ENCODE results near the gene MYLIP.

Gene MYLIP

DNA sequence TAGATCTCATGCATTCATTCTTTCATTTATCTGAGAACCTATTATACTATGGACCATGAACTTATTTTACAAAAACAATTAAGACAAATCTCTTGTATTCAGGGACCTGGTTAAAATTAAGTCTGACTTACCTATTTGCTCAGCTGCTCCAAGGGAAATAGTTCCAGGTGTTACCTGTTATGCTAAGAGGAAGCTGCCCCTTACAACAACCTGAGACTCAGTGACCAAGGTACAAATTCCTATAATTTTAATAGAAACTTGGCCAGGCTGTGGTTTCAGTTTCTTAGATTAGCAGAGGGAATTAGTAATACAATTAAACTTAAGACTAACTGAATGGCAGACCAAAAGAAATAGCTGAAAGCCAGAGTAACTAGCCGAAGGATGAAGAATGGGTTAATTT, 61.3 kb downstream of the MYLIP start:
- Histone ChIP-seq H3K4me1 (ENCODE audit: control insufficient read depth in 1 of 2, insufficient read depth in 2 of 2, low read length in 2 of 2) (no peaks in the 10 kb centered on the region), H3K27ac (ENCODE audit: low read length) (no peak overlapping the region), H3K36me3 (ENCODE audit: control insufficient read depth in 1 of 2, insufficient read depth in 2 of 2, low read length in 2 of 2) (no peaks in the 10 kb centered on the region), H3K4me3 (ENCODE audit: low read depth in 1 of 2, low read length in 2 of 2) (no peak overlapping the region), H3K9me3 (ENCODE audit: control insufficient read depth in 1 of 2, low read length in 2 of 2) (no peaks in the 10 kb centered on the region), H3K27me3 (ENCODE audit: low read depth, low read length) (no peaks in the 10 kb centered on the region)

DNA sequence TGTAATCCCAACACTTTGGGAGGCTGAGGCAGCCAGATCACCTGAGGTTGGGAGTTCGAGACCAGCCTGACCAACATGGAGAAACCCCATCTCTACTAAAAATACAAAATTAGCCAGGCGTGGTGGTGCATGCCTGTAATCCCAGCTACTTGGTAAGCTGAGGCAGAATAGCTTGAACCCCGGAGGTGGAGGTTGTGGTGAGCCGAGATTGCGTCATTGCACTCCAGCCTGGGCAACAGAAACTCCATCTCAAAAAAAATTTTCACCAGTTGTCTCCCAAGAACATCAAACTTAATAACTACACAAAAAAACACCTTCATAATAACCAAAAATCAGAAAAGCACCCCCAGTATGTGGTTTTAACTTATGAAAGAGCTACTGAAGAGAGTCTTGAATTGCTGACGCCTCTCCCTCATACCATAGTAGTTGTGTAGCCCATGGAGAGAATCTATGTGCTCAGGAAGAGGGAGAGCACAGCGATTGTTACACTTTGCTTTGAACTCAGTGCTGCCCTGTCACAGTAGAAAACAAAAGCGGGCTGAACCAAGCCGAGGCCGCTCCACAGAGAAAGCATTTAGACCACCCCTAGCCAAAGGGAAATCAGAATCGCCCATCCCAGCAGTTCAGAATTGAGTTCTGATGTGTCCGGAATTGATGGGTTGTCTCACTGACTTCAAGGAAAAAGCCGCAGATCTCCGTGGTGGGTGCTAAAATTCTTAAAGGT, 67.5 kb downstream of the MYLIP start:
- H3K27ac ChIP-seq (ENCODE audit: low read length), result no peak overlapping the region
- H3K9me3 ChIP-seq (ENCODE audit: control insufficient read depth in 1 of 2, low read length in 2 of 2), result no peaks in the 10 kb centered on the region
- no peaks in the 10 kb centered on the region for H3K27me3 ChIP-seq (ENCODE audit: low read depth, low read length)
- H3K36me3 ChIP-seq (ENCODE audit: control insufficient read depth in 1 of 2, insufficient read depth in 2 of 2, low read length in 2 of 2), result no peaks in the 10 kb centered on the region
- H3K4me1 ChIP-seq (ENCODE audit: control insufficient read depth in 1 of 2, insufficient read depth in 2 of 2, low read length in 2 of 2), result peaks cover 0 to 6% of the 10 kb centered on the region in 2 donors
- H3K4me3 ChIP-seq (ENCODE audit: low read depth in 1 of 2, low read length in 2 of 2), result no peak overlapping the region

DNA sequence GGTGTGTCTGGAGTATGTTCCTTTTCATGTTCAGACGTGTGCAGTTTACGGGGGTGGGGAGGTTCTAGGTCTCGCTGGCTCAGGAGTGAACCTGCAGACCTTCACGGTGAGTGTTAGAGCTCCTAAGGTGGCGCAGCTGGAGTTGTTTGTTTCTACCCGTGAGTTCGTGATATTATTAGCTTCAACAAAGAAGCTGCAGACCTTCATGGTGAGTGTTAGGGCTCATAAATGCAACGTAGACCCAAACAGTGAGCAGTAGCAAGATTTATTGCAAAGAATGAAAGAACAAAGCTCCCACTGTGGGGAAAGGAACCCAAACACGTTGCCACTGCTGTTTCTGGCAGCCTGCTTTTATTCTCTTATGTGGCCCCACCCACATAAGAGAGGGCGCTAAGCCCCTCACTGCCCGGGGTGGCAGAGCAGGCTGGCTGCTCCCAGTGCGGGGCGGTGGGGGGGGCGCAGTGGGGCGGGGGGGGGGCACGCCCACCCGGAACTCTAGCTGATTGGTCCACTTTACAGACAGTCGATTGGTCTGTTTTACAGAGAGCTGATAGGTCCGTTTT, 68.2 kb downstream of the MYLIP start:
- H3K27ac ChIP-seq (ENCODE audit: low read length), result no peak overlapping the region
- H3K36me3 ChIP-seq (ENCODE audit: control insufficient read depth in 1 of 2, insufficient read depth in 2 of 2, low read length in 2 of 2), result no peaks in the 10 kb centered on the region
- H3K4me1 ChIP-seq (ENCODE audit: control insufficient read depth in 1 of 2, insufficient read depth in 2 of 2, low read length in 2 of 2), result peaks cover 0 to 6% of the 10 kb centered on the region in 2 donors
- no peaks in the 10 kb centered on the region for H3K9me3 ChIP-seq (ENCODE audit: control insufficient read depth in 1 of 2, low read length in 2 of 2)
- no peak overlapping the region for H3K4me3 ChIP-seq (ENCODE audit: low read depth in 1 of 2, low read length in 2 of 2)
- H3K27me3 ChIP-seq (ENCODE audit: low read depth, low read length), result no peaks in the 10 kb centered on the region

Data from muscle layer of duodenum (tissue), 2 donors.